GM12891 (cell line): ENCODE data around the gene MT1B.

Experiments used
- PAX5 ChIP-seq: IDR thresholded peaks from 2 replicates; pipeline ENCODE4 v1.6.1; 2011; ENCODE audit warnings: low read length, moderate library complexity, mild to moderate bottlenecking; ENCODE audit not compliant: insufficient read depth, severe bottlenecking
- POLR2A ChIP-seq: IDR thresholded peaks from 2 replicates; pipeline ENCODE4 v1.6.1; 2011; ENCODE audit warnings: low read depth, low read length, control low read depth
- POLR2AphosphoS5 ChIP-seq: IDR thresholded peaks from 2 replicates; pipeline ENCODE4 v1.6.1; 2011; ENCODE audit warnings: low read depth, low read length, control low read depth
- POU2F2 ChIP-seq: IDR thresholded peaks from 2 replicates; pipeline ENCODE4 v1.6.1; 2011; ENCODE audit warnings: low read depth, mild to moderate bottlenecking, control low read depth, low read length, moderate library complexity
- SPI1 ChIP-seq: IDR thresholded peaks from 2 replicates; pipeline ENCODE4 v1.6.1; 2011; ENCODE audit warnings: low read depth, low read length, control low read depth
- TAF1 ChIP-seq: IDR thresholded peaks from 2 replicates; pipeline ENCODE4 v1.6.1; 2011; ENCODE audit warnings: low read depth, low read length, control low read depth

GRCh38 chr16:56684926-56685590 is 33.4 kb downstream of the MT1B start:
- TF ChIP-seq POLR2A (no peak), POLR2AphosphoS5 (no peak), TAF1 (no peak), POU2F2 (no peak), SPI1 (no peak), PAX5 (no peak)
